ENCODE data around the gene ESAM. TPM values are rescaled to one million over a fixed set of nuclear protein-coding genes. Genes with fewer than 3 reads are reported as not detected.

Gene ESAM
- total RNA-seq, 1 donor from 2014 or later = 490 TPM

Other genes with a start within 250 kb of the ESAM start
- gene OR8B12, start 218.6 kb downstream of the ESAM start, total RNA-seq (ENCODE audit: unreplicated experiment) = not detected
- gene OR8A1, start 192.3 kb downstream of the ESAM start, total RNA-seq (ENCODE audit: unreplicated experiment) = 0.46 TPM
- 0.21 TPM for gene PANX3, start 150.9 kb downstream of the ESAM start, total RNA-seq (ENCODE audit: unreplicated experiment)
- 87.3 TPM for gene TBRG1, start 139.4 kb downstream of the ESAM start, total RNA-seq (ENCODE audit: unreplicated experiment)
- gene SIAE, start 88.6 kb downstream of the ESAM start, total RNA-seq (ENCODE audit: unreplicated experiment) = 11.4 TPM
- gene SPA17, start 88.4 kb downstream of the ESAM start, total RNA-seq (ENCODE audit: unreplicated experiment) = 4.3 TPM
- gene NRGN, start 22.3 kb downstream of the ESAM start, total RNA-seq (ENCODE audit: unreplicated experiment) = 17.0 TPM
- gene VSIG2, start 10.0 kb downstream of the ESAM start, total RNA-seq (ENCODE audit: unreplicated experiment) = 8.6 TPM
- 32.4 TPM for gene MSANTD2, start 38.1 kb upstream of the ESAM start, total RNA-seq (ENCODE audit: unreplicated experiment)
- 40.0 TPM for gene ROBO3, start 103.1 kb upstream of the ESAM start, total RNA-seq (ENCODE audit: unreplicated experiment)
- gene ROBO4, start 135.6 kb upstream of the ESAM start, total RNA-seq (ENCODE audit: unreplicated experiment) = 28.8 TPM
- gene HEPN1, start 157.0 kb upstream of the ESAM start, total RNA-seq (ENCODE audit: unreplicated experiment) = not detected
- 0.08 TPM for gene HEPACAM, start 173.8 kb upstream of the ESAM start, total RNA-seq (ENCODE audit: unreplicated experiment)
- gene CCDC15, start 191.9 kb upstream of the ESAM start, total RNA-seq (ENCODE audit: unreplicated experiment) = 2.4 TPM